Esophagus muscularis mucosa (tissue), 4 donors: ENCODE results near the gene RRP12.

Source experiments
- EP300 ChIP-seq: sonication (generic); formaldehyde crosslinking; IDR thresholded peaks from one replicate; pipeline ENCODE4 v1.6.1; 2017; ENCODE audit warnings: antibody characterized with exemption
- POLR2A ChIP-seq: fragments of 450-650 bp; IDR thresholded peaks from one replicate; pipeline ENCODE4 v1.6.1; 2017; ENCODE audit warnings: antibody characterized with exemption, moderate library complexity, mild to moderate bottlenecking, low read depth
- POLR2AphosphoS5 ChIP-seq, 2 donors: sonication (generic); formaldehyde crosslinking; IDR thresholded peaks; one replicate each; pipeline ENCODE4 v1.6.1; 2017; ENCODE audit warnings: antibody characterized with exemption in 2 of 2
- TF ChIP-seq, protein P1 (sequence below), 3 experiments: fragments of 200-600 bp in 2 of 3; fragments of 450-650 bp in 1 of 3; sonication (generic) in 2 of 3; IDR thresholded peaks; one replicate each; pipeline ENCODE4 v1.5.1; 2017 to 2019; ENCODE audit warnings: antibody characterized with exemption in 3 of 3, mild to moderate bottlenecking in 2 of 3, moderate library complexity in 1 of 3

DNA sequence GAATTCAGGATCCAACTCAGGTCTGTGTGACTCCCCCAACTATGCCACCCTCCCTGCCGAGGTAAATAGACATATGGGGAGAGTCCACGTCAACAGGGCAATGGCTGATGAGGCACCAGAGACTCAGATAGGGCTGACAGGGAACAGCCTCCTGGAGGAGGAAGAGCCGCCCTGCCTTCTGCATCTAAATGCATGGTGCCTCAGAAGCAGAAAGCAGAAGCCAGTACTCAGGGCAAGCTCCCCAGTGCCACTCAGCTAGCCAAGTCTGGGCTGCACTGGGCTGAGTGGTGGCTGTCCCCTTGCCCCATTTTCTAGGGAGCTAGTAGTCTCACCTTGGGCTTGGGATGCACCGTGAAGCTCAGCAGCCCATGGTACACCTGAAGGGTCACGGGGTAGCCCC, 11.0 kb downstream of the RRP12 start:
- TF ChIP-seq, protein P1, sequence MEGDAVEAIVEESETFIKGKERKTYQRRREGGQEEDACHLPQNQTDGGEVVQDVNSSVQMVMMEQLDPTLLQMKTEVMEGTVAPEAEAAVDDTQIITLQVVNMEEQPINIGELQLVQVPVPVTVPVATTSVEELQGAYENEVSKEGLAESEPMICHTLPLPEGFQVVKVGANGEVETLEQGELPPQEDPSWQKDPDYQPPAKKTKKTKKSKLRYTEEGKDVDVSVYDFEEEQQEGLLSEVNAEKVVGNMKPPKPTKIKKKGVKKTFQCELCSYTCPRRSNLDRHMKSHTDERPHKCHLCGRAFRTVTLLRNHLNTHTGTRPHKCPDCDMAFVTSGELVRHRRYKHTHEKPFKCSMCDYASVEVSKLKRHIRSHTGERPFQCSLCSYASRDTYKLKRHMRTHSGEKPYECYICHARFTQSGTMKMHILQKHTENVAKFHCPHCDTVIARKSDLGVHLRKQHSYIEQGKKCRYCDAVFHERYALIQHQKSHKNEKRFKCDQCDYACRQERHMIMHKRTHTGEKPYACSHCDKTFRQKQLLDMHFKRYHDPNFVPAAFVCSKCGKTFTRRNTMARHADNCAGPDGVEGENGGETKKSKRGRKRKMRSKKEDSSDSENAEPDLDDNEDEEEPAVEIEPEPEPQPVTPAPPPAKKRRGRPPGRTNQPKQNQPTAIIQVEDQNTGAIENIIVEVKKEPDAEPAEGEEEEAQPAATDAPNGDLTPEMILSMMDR (IDR thresholded peaks at IDR 0.05): no peak
- TF ChIP-seq EP300 (no peak), POLR2A (no peak), POLR2AphosphoS5 (IDR thresholded peaks at IDR 0.05) (no peak)
